Smooth muscle cell (in vitro differentiated cells): Measurements from ENCODE around the gene THPO. TPM values are rescaled to one million over a fixed set of nuclear protein-coding genes. Genes with fewer than 3 reads are reported as not detected.

Source experiments
- DNase-seq: peaks from one replicate; lab custom pipeline; 2025; ENCODE audit not compliant: unreplicated experiment; lab: John Stamatoyannopoulos, UW
- H2AFZ ChIP-seq: fragments of 200-600 bp; sonication (generic); 2 replicates; pipeline ENCODE4 v1.6.0; 2016; ENCODE audit warnings: antibody characterized with exemption, low read depth, mild to moderate bottlenecking
- H3F3A ChIP-seq: fragments of 200-600 bp; sonication (generic); 2 replicates; pipeline ENCODE4 v1.6.0; 2017; ENCODE audit warnings: antibody characterized with exemption, low read depth
- H3K27ac ChIP-seq: fragments of 200-600 bp; sonication (generic); 2 replicates; pipeline ENCODE4 v1.5.1; 2016; ENCODE audit warnings: low read depth, mild to moderate bottlenecking
- H3K27me3 ChIP-seq: fragments of 200-600 bp; sonication (generic); 2 replicates; pipeline ENCODE4 v1.6.1; 2016; ENCODE audit warnings: low read depth, mild to moderate bottlenecking
- H3K36me3 ChIP-seq: fragments of 200-600 bp; sonication (generic); 2 replicates; pipeline ENCODE4 v1.5.1; 2016; ENCODE audit warnings: low read depth
- H3K4me1 ChIP-seq: fragments of 200-600 bp; sonication (generic); 2 replicates; pipeline ENCODE4 v1.5.1; 2016; ENCODE audit warnings: low read depth
- H3K4me2 ChIP-seq: fragments of 200-600 bp; sonication (generic); 2 replicates; pipeline ENCODE4 v1.6.0; 2016; ENCODE audit warnings: mild to moderate bottlenecking
- H3K4me3 ChIP-seq: fragments of 200-600 bp; sonication (generic); 2 replicates; pipeline ENCODE4 v1.5.1; 2016; ENCODE audit warnings: mild to moderate bottlenecking
- H3K79me2 ChIP-seq: fragments of 200-600 bp; sonication (generic); 2 replicates; pipeline ENCODE4 v1.6.0; 2016; ENCODE audit warnings: low read depth, mild to moderate bottlenecking
- H3K9ac ChIP-seq: fragments of 200-600 bp; sonication (generic); 2 replicates; pipeline ENCODE4 v1.6.0; 2016; ENCODE audit warnings: low read depth
- H3K9me3 ChIP-seq: fragments of 200-600 bp; sonication (generic); replicated peaks from 2 replicates; pipeline ENCODE4 v1.5.1; 2016; ENCODE audit warnings: low read depth
- H4K20me1 ChIP-seq: fragments of 200-600 bp; sonication (generic); 2 replicates; pipeline ENCODE4 v1.6.0; 2016; ENCODE audit warnings: low read depth
- WGBS: methylation state at CpG from one replicate; pipeline ENCODE4 v1.1.7; 2016; ENCODE audit warnings: low lambda C conversion rate; 5-methylcytosine and 5-hydroxymethylcytosine counted together
- polyA plus RNA-seq: library from polyadenylated mRNA; unstranded; fragments of >200 nt; fragmentation: Nextera tagmentation; extraction: Ambion mirVana; gene quantifications from 2 replicates; pipeline ENCODE4 v1.2.1, GENCODE V29; 2016
- total RNA-seq: library from RNA; depleted of rRNA; stranded (reverse); fragments of >200 nt; gene quantifications from 2 replicates; pipeline ENCODE4 v1.2.3, GENCODE V29; 2014
- TF ChIP-seq, protein P1 (sequence below): fragments of 200-600 bp; sonication (generic); IDR thresholded peaks from 2 replicates; pipeline ENCODE4 v1.5.1; 2017; ENCODE audit warnings: borderline replicate concordance, mild to moderate bottlenecking, antibody characterized with exemption; ENCODE audit not compliant: insufficient read depth, poor library complexity, severe bottlenecking

The THPO gene
- total and polyA plus RNA-seq, 2 experiments from 2014 or later, result 0.45 TPM; not detected in 1

DNA sequence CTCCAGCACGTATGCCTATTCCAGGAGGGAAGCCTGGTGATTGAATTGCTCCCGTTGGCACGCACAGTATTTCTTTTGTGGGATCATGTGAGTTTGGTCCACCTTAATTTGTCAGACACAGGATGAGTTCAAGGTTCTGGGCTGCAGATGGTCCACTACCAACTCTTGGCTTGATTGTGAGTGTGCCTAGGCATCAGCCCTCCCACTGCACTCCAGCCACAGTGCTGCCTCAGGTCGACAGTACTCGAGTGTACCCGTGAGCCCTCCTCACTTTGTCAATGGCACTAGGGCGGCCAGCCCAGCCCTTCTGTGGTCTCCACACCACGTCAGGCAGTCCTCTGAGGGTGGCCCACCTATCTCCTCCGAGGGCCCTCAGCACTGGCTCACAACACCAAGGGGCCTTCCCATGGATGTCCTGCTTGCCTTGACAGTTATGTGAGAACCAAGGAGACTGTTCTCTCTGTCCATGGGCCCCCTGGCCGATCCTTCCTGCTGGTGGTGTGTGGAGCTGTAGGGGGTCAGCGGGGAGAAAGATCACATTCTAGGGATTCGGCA, 32.0 kb upstream of the THPO start:
- H3K27ac ChIP-seq, result no peak overlapping the region
- H3K36me3 ChIP-seq, result no peaks in the 10 kb centered on the region
- H3K4me1 ChIP-seq, result no peaks in the 10 kb centered on the region
- DNase-seq, result no peak
- H3K9me3 ChIP-seq, result no peaks in the 10 kb centered on the region
- H3K27me3 ChIP-seq, result no peaks in the 10 kb centered on the region
- TF ChIP-seq, protein P1, sequence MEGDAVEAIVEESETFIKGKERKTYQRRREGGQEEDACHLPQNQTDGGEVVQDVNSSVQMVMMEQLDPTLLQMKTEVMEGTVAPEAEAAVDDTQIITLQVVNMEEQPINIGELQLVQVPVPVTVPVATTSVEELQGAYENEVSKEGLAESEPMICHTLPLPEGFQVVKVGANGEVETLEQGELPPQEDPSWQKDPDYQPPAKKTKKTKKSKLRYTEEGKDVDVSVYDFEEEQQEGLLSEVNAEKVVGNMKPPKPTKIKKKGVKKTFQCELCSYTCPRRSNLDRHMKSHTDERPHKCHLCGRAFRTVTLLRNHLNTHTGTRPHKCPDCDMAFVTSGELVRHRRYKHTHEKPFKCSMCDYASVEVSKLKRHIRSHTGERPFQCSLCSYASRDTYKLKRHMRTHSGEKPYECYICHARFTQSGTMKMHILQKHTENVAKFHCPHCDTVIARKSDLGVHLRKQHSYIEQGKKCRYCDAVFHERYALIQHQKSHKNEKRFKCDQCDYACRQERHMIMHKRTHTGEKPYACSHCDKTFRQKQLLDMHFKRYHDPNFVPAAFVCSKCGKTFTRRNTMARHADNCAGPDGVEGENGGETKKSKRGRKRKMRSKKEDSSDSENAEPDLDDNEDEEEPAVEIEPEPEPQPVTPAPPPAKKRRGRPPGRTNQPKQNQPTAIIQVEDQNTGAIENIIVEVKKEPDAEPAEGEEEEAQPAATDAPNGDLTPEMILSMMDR, result no peak
- no peak overlapping the region for H3K4me3 ChIP-seq
- WGBS, result 82% methylated on average over 12 of the region's 12 CpGs
- H4K20me1 ChIP-seq, result no peaks in the 10 kb centered on the region
- H3K79me2 ChIP-seq, result no peaks in the 10 kb centered on the region
- no peak overlapping the region for H3K4me2 ChIP-seq
- no peak overlapping the region for H2AFZ ChIP-seq
- H3K9ac ChIP-seq, result no peak overlapping the region
- H3F3A ChIP-seq, result no peaks in the 10 kb centered on the region

DNA sequence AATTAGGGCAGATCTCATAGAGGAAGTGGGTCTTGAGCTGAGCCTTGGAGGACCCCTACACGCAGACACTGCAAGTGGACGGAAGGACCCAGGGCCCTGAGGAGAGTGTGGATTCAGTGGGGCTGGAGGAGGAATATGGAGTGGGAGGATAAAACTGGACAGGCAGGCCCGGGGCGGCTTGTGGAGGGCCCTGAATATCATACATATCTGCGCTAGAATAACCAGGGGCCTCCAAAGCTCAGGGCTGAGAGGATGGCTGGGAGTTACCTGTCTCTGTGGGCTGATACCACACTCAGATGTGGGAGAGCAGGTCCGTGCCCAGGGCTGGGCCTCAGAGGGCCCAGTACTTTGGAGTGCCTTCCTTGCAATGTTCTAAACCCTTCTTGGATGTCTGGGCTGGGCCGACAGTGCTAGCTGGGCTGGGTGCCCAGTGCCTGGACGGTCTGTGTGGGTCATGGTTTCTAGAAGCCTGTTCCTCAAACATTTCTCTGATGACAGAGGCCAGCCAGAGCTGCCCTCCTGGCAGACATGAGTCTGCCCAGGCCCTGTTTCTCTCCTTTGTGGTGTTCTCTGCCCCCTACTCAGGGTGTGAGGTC, 31.4 kb upstream of the THPO start:
- H3K9ac ChIP-seq, result no peak overlapping the region
- no peak overlapping the region for H3K4me3 ChIP-seq
- no peaks in the 10 kb centered on the region for H3K79me2 ChIP-seq
- no peaks in the 10 kb centered on the region for H3K9me3 ChIP-seq
- no peaks in the 10 kb centered on the region for H3F3A ChIP-seq
- no peak overlapping the region for H3K4me2 ChIP-seq
- no peak overlapping the region for H2AFZ ChIP-seq
- TF ChIP-seq, protein P1, result no peak
- WGBS, result 98% methylated on average over 8 of the region's 8 CpGs
- no peak for DNase-seq
- H4K20me1 ChIP-seq, result no peaks in the 10 kb centered on the region
- H3K27me3 ChIP-seq, result no peaks in the 10 kb centered on the region
- H3K36me3 ChIP-seq, result no peaks in the 10 kb centered on the region
- no peaks in the 10 kb centered on the region for H3K4me1 ChIP-seq
- no peak overlapping the region for H3K27ac ChIP-seq

DNA sequence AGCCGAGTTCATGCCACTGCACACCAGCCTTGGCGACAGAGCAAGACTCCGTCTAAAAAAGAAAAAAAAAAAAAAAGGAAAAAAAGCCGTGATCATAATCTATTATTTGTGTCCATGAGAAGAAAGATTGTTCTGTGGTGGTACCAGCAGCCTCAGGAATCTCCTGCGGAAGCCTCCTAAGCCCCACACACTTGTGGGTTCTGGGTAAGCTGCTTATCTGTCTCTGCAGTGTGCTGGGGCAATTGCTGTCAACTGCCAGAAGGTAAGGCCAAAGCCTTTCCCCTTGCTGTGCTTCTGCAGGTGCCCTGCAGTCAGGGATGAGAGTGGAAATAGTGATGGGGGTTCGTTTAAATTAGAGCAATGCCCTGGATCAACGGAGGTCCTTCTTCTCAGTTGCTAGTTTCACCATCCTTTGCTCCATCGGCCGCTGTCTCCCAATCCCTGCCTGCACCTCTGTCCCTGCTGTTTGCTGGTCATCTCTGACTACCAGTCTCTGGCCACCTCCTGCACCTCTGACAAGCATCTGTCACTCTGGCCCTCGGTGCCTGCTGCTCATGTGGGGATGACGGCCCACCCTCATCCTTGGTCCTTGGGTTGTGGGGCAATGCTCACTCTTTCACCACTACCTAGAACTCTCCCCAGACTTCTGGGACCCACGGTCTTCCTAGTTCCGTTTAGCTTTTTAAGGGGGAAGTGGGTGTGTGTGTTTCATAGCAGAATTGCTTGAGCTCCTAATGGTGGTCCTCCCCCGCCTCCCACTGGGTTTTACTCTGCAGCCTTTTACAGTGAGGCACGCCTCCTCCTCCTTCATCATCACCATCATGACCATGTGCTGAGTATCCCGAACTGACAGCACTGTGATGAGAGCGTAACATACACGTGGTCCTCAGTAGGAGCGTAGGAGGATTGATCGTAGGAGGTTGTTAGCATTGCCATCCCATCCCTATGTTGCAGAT, 27.3 kb upstream of the THPO start:
- Histone ChIP-seq H3K9ac (no peak overlapping the region), H3K4me3 (no peak overlapping the region), H3K79me2 (no peaks in the 10 kb centered on the region), H4K20me1 (no peaks in the 10 kb centered on the region), H3K27me3 (peaks cover 8% of the 10 kb centered on the region), H3K4me1 (no peaks in the 10 kb centered on the region), H2AFZ (no peak overlapping the region), H3K4me2 (no peak overlapping the region), H3F3A (no peaks in the 10 kb centered on the region), H3K9me3 (no peaks in the 10 kb centered on the region), H3K27ac (no peak overlapping the region), H3K36me3 (no peaks in the 10 kb centered on the region)
- DNase-seq, result no peak
- WGBS, result 87% methylated on average over 20 of the region's 20 CpGs
- TF ChIP-seq, protein P1, result no peak
